Left ventricle myocardium inferior (tissue), 1 donor: Measurements from ENCODE around the gene MTMR12. TPM values are rescaled to one million over a fixed set of nuclear protein-coding genes. Genes with fewer than 3 reads are reported as not detected.

Source experiments
- DNase-seq: peaks from one replicate; pipeline ENCODE4 v3.0.0-alpha.2; 2020
- H3K27ac ChIP-seq: fragments of 200-600 bp; replicated peaks from 2 replicates; pipeline ENCODE4 v1.8.0; 2021
- H3K27me3 ChIP-seq: fragments of 200-600 bp; 2 replicates; pipeline ENCODE4 v1.8.0; 2021; ENCODE audit warnings: low read depth
- H3K36me3 ChIP-seq: fragments of 200-600 bp; 2 replicates; pipeline ENCODE4 v1.8.0; 2021
- H3K4me1 ChIP-seq: fragments of 200-600 bp; 2 replicates; pipeline ENCODE4 v1.8.0; 2021
- H3K4me3 ChIP-seq: fragments of 200-600 bp; 2 replicates; pipeline ENCODE4 v1.8.0; 2021; ENCODE audit warnings: mild to moderate bottlenecking, moderate library complexity
- H3K9me3 ChIP-seq: fragments of 200-600 bp; replicated peaks from 2 replicates; pipeline ENCODE4 v1.8.0; 2021
- CTCF ChIP-seq: fragments of 200-600 bp; IDR thresholded peaks from 2 replicates; pipeline ENCODE4 v1.8.0; 2021; ENCODE audit warnings: antibody characterized with exemption, mild to moderate bottlenecking, borderline replicate concordance
- intact Hi-C: fragments of 100-400 bp; cut with micrococcal nuclease; formaldehyde crosslinking; loops from one replicate; pipeline ENCODE4 v1.11.0; 2022
- total RNA-seq: library from RNA; stranded (reverse); fragmentation: NEBNext Ultra II Directional; extraction: Animal tissue kit (Norgen Biotek cat#: 25700); gene quantifications from one replicate; pipeline ENCODE4 v1.2.1, GENCODE V29; 2021
- donor health status: DM: no; HTN: yes; CAD: no; lungs with severe emphysema.

Gene MTMR12
- total RNA-seq, 1 donor from 2014 or later = 13.8 TPM

- no peaks in the 10 kb centered on the region for H3K9me3 ChIP-seq
- peaks cover 21% of the 10 kb centered on the region for H3K4me1 ChIP-seq
- no peak overlapping the region for H3K27ac ChIP-seq
- intact Hi-C loops = no loop called here
- DNase-seq = no peak
- H3K4me3 ChIP-seq = no peak overlapping the region
- H3K36me3 ChIP-seq = peaks cover 74% of the 10 kb centered on the region
- H3K27me3 ChIP-seq = no peaks in the 10 kb centered on the region
- no peak for TF ChIP-seq CTCF
Observed at GRCh38 chr5:32251871-32252458, 60.8 kb downstream of the MTMR12 start.

DNA sequence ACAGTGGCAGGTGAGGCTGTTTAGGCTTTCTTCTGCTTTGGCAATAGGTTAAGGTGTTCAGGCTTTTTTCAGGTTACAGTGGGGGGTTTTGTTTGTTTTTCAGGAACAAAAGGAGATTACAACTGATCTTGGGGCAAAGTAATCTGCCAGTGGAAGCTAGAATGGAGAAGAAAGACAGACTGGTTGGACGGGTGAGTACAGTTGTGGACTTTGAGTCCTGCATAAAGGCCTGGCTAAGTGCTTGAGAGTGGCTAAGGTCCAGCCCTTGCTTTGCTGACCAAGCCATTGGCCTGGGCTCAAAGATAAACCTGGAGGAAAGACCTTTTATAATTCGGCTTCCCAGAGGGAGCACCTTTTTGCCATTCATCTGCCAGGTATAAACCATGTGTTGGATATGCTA, 63.1 kb downstream of the MTMR12 start:
- Histone ChIP-seq H3K9me3 (peaks cover 11% of the 10 kb centered on the region), H3K27me3 (no peaks in the 10 kb centered on the region), H3K4me3 (no peak overlapping the region), H3K27ac (no peak overlapping the region), H3K4me1 (peaks cover under 1% of the 10 kb centered on the region), H3K36me3 (peaks cover 87% of the 10 kb centered on the region)
- no peak for TF ChIP-seq CTCF
- intact Hi-C loops = no loop called here
- DNase-seq = no peak

GRCh38 chr5:32245742-32246141, 67.0 kb downstream of the MTMR12 start:
- no peak for TF ChIP-seq CTCF
- Histone ChIP-seq H3K27ac (no peak overlapping the region), H3K9me3 (peaks cover 11% of the 10 kb centered on the region), H3K4me3 (no peak overlapping the region), H3K36me3 (peaks cover 90% of the 10 kb centered on the region), H3K4me1 (no peaks in the 10 kb centered on the region), H3K27me3 (no peaks in the 10 kb centered on the region)
- intact Hi-C loops = no loop called here
- DNase-seq = no peak

DNA sequence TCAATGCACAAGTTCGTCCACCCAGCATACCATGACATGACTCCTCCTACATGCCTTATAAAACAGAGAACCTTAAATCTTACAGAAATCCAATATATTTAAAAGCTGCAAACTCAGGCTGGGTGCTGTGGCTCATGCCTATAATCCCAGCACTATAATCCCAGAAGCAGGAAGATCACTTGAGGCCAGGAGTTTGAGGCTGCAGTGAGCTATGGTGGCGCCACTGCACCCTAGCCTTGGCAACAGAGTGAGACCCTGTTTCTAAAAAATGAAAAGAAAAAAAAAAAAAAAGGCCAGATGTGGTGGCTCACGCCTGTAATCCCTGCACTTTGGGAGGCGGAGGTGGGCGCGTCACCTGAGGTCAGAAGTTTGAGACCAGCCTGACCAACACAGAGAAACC, 68.7 kb downstream of the MTMR12 start:
- Histone ChIP-seq H3K27ac (no peak overlapping the region), H3K9me3 (peaks cover 11% of the 10 kb centered on the region), H3K4me1 (no peaks in the 10 kb centered on the region), H3K27me3 (no peaks in the 10 kb centered on the region), H3K36me3 (peaks cover 90% of the 10 kb centered on the region), H3K4me3 (no peak overlapping the region)
- TF ChIP-seq CTCF = no peak
- intact Hi-C loops = no loop called here
- DNase-seq = no peak

- Histone ChIP-seq H3K27ac (no peak overlapping the region), H3K4me3 (no peak overlapping the region), H3K4me1 (no peaks in the 10 kb centered on the region), H3K36me3 (peaks cover 88% of the 10 kb centered on the region), H3K27me3 (no peaks in the 10 kb centered on the region), H3K9me3 (peaks cover 4% of the 10 kb centered on the region)
- TF ChIP-seq CTCF = no peak
- intact Hi-C loops = no loop called here
- no peak for DNase-seq
Observed at GRCh38 chr5:32241034-32241783, 71.5 kb downstream of the MTMR12 start.
